Anterior cingulate cortex (tissue), 58 donors: ENCODE results near the gene ODC1.

Source experiments
- DNase-seq, 58 donors: peaks; one replicate each; lab custom pipeline; 2025; lab: John Stamatoyannopoulos, UW

Gene ODC1

DNA sequence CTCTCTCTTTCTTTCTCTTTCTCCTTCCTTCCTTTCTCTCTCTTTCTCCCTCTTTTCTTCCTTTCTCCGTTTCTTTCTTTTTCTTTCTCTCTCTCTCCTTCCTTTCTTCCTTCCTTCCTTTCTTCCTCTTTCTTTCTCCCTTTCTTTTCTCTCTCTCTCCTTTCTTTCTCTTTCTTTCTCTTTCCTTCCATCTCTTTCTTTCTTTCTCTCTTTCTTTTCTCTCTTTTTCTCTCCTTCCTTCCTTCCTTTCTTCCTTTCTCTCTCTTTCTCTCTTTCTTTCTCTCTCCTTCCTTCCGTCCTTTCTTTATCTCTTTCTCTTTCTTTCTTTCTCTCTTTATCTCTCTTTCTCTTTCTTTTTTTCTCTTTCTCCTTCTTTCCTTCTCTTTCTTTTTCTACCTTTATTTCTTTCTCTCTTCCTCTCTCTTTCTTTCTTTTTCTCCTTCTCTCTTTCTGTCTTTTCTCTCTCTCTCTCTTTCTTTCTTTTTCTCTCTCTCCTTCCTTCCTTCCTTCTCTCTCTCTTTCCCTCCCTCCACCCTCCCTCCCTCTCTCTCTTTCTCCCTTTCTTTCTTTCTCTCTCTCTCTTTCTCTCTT lies 32.3 kb upstream of the ODC1 start:
- DNase-seq: no peak

DNA sequence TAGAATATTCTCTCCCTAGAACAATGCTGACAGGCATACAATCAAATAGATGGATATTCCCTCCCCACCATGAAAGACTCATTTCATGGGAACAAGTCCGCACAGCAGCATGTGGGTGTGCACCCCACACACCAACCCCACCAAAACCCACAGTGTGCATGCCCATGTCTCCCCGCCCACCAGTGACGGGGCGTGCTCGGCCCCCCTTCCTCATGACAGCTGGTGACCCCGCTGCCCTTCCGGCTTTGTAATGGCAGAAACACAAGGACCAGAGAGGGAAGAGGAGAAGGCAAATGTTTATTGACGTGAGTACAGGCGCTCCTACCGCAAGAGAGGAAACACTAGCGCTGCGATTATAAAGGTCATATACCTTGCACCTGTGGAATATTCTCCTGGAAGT lies 30.8 kb upstream of the ODC1 start:
- no peak for DNase-seq

DNA sequence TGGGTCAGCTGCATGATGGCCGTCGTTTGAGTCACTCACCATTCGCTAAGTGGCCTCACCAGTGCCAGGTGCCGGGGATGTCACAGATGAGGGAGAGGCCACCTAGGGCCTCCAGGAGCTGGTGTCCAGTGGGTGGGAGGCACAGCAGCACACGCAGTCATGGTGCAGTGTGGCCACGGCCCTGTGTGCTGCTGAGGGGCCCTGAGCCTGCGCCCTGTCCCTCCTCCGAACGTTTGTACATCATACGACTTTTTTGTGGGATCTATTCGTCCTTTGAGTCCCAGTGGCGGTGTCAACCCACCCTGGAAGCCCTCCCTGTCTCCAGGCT lies 30.1 kb upstream of the ODC1 start:
- no peak for DNase-seq

DNA sequence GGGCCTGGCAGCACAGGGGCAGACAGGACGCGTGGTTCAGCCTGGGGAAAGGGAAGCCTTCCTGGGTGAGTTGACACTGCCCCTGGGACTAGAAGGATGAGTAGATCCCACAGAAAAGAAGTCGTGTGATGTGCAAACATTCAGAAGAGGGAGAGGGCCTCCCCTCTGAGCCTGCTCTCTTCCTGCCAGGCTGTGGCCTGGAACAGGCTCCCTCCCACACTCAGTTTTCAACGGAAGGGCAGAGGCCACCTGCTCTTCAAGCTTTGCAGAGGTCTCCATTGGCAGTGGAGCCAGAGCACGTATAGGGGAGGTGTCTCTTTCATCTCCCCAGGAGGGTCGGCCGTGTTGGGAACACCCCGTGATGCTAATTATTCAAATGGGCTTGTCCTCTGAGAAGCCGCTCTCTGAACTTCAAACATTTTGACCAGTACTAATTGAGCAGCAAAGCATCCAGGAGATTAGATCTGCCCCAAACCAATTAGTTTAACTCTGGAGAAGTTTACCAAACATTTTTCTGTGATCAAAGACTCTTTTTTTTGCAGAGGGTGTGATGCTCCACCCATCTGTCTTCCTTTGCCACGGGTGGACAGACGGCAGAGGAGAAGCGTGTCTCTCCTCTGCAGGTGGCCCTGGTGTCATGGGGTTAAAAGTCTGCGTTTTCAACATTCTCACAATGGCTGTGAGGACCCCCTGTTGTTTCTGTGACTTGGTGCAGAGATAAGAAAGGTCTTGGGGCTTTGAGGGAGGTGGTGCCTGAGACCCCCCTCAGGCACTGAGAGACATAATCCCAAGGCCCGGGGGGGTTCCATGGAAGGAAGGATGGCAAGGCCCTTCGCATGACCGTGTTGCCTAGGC lies 29.5 kb upstream of the ODC1 start:
- no peak for DNase-seq

DNA sequence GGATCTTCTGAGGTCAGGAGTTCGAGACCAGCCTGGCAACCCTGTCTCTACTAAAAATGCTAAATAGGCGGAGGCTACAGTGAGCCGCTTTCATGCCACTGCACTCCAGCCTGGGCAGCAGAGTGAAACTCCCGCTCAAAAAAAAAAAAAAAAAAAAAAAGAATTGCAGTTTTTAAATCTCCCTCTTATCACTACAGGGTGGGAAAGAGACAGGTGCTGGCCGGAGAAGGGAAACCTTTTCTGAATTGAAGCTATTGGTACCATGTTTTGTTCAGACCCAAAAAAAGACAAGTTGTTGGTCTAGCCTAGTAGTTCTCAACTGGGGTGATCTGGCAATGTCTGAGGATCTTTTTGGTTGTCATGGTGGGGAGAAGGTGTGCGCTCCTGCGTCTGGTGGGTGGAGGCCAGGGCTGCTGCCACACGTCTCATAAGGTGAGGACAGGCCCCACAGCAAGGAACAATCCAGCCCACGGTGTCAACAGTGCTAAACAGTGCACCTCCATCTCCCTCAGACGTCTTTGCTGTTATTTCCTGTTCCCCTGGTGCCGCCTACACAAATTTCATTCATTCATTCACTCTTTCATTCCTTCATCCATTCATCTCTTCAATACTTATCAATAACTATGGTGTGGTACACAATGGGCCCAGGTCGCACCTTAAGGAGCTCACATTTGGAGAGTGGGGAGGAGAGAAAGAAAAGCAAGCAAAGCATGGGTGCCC lies 28.8 kb upstream of the ODC1 start:
- DNase-seq: no peak

DNA sequence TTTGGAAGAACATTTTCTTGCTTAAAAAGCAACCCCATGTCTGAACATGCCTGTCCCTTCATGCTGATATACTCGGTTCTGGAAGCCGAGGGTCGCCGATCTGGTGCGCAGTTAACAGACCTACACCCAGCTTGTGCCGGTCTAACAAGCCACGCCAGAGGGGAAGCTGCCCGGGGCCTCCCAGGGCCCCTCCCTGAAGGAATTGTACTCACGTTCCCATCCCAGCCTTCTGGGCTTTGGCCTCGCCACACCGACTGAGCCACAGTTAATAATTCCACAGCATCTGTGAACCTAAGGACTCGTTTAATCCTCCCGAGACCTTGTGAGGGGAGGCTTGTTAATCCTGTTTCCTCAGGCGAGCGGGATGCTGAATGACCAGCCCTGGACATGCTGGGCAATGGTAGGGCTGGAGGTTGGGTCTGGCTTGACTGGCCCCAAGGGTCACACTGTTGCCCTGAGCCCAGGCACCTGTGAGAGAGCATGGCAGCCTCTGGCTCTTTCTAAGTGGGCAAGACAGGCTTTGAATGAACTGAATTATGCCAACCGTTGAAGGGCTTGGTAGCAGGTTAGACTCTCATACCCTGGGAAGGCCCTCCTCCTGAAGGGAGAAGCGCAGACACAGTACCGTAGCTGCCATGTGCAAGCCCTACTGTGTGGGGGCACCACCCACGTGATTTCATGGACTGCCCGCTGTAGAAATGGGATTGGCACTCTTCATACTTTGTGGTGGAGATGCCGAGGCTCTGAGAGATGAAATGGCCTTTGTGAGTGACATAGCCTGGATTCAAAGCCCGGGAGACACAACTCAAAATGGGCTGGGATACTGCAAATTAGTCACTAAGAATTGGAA lies 27.9 kb upstream of the ODC1 start:
- DNase-seq: no peak

DNA sequence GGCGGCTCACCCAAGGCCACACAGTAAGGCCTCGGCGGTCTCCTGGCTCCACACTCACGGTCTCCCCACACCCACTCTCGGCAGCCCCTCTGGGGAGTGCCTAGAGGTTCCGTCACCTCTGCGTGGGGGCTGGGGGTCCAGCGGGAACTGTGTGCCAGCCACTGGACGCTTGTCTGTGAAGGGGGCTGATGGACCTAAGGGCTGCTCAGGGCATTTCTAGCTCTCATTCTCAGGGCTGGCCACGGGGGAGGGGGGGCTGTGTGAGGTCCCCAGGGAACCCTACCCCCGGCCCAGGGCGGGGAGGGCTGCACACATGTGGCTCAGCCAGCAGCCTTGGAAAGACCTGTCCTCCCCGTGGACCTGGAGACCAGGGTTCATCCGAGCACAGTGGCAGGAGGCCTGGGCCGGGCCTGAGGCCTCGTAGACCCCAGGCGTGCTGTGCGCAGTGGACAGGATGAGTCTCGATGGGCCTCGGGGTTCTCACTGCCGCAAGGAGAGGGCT lies 27.1 kb upstream of the ODC1 start:
- no peak for DNase-seq

DNA sequence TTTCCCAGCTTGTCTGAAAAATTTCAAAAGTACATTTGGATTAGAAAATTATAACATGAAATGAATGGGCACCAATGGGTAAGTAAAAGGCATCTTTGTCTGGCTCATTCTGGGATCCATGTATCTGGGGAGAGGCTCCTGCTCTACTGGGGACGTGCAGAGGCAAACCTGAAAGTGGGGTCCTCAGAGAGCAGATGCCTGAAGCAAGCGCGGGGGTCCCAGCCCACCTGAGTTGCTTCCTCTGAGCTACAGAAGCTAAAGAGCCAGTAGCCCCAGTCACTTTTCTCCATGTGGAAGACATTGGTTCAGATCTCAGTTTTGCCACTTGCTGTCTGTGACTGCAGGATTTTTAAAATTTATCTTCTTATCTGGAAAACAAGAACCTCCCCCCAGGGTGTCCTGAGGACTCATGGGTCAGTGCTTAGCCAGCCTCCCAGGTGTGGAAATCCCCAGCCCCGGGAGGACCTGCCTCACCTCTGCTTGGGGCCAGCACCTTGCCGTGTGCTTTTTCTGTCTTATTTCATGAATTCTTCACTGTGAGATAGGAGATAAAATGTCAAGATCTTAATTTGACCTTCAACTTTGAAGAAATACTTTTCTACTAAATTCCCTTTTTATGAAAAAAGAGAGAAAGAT lies 25.1 kb upstream of the ODC1 start:
- no peak for DNase-seq

DNA sequence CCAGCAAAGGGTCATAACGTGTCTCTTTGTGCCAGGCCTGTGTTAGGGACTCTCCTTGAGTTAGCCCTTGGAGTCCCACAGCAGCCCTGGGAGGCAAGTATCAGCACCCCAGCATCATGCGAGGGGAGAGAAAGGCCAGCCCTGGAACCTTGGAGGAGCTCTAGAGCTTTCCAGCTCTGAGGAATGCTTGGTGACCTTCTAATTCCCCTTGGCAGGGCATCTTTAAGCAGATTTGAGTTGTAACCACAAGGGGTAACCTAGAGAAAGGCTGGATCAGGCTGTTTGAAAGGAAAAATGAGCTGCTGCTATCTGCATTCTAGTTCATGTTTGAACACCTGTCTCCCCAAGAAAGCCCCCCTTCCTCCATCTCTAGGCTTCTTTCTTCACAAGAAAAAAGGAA lies 23.8 kb upstream of the ODC1 start:
- no peak for DNase-seq

DNA sequence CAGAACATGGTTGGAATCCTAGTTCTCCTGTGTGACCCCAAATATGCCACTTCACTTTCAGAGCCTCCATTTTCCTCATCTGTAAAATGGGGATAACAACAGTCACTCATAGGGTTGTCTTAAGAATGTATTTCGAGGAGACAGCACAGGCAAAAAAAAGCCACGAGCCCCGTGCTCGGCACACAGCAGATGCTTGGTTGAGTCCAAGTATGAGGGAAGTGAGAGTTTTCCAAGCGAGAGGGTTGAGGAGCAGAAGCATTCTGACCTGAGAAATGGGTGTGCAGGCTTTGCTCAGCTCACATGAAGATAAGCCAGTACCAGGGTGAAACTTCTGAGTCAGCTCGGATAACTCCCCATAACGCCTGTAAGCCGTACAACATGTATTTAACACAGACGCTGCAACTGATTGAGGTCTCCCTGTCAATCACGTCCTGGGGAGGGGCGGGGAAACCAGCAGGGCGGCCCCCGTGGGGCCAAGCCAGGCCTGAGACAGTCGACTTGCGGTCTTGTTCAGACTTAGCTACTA lies 23.0 kb upstream of the ODC1 start:
- no peak for DNase-seq

DNA sequence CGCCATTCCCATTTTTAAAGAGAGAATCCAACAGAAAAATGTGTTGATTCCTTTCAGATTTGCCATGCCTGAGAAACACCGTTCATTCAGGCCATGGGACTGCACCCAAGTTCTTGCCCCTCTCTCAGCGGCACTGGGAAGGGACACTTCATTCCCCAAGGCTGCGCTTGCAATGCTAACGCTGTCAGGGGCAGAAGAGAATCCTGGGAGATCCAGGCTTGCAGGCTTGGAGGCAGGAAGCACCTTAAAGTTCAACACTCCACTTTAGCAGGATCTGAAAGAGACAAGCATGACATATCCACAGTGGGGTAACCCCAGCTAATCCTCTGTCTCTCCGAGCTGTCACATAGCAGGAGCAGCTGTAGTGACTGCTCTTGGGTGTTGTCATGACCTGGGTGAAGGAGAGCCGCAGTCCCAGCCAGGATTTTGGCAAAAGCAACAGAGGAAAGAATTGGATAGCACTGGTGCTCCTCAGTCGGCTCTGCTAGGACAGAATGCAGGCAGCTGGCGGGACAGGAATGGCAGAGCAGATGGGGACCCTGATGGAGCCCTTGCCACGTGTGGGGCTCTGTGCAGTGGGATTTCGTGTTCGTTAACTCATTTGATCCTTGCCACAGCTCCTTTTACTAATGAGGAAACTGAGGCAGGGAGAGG lies 22.0 kb upstream of the ODC1 start:
- no peak for DNase-seq

DNA sequence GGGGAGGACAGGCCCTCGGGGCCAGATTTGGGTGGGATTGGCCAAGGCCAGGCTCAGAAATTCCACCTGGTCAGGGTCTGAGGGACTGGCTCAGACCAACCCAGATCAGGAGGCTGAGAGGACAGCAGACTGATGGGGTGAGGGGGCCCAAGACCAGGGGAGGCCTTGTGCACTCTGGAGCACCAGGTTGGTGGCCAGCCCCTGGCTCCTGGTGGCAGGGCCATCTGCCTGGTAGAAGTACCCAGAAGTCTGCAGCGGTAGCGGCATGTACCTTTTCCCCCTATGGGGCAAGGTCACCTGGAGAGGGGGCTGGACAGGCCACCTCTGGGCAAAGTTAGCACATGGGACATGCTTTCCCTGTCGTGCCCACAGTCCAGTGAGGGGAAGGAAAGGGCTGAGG lies 21.2 kb upstream of the ODC1 start:
- DNase-seq: no peak

DNA sequence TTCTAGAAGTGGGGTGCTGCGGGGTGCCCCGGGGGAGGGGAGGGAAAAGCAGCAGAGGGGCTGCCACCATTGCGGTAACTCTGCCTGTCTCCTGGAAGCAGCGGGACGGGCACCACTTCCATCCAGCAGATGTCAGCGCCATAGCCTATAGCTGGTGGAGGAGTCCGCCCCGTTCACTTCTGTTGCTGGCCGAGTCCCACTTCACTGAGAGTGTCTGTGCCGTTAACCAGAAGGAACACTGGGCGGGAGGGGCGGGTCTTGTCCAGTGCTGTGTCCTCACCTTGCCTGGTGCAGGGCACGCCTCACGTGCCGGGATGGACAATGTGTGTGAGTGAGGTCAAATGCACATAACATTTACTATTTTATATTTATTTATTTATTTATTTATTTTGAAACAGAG lies 19.3 kb upstream of the ODC1 start:
- no peak for DNase-seq

DNA sequence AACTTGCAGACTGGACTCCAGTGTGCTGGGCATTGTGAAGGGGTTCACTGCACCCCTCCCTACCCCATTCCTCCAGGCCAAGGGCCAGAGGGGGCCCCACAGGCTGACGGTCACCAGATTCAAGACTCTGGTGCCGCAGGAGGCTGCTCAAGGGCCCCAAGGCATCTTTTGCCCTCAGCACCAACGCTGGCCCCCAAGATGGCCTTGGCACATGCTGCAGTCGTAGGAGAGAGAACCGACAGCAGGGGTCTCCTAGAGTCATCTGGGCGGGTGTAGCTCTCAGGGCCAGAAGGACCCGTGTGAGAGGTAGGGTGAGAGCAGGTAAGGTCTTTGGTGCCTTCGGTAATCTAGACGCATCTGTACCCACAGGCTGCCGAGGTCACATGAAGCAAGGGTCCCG lies 18.7 kb upstream of the ODC1 start:
- no peak for DNase-seq

DNA sequence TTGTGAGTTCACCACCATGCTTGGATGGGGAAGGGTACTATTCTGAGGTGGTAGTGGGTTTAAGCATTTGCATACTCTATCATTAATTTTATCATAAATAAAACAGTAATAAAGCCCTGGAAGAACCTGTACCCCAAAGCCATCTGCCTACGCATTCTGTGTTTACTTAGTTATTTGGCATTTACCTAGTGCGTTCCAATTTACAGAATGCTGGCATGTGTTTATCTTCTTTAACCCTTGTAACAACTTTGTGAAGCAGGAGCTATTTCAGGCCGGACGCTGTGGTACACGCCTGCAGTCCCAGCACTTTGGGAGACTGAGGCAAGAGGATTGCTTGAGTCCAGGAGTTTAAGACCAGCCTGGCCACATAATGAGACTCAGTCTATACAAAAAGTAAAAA lies 17.8 kb upstream of the ODC1 start:
- DNase-seq: no peak

DNA sequence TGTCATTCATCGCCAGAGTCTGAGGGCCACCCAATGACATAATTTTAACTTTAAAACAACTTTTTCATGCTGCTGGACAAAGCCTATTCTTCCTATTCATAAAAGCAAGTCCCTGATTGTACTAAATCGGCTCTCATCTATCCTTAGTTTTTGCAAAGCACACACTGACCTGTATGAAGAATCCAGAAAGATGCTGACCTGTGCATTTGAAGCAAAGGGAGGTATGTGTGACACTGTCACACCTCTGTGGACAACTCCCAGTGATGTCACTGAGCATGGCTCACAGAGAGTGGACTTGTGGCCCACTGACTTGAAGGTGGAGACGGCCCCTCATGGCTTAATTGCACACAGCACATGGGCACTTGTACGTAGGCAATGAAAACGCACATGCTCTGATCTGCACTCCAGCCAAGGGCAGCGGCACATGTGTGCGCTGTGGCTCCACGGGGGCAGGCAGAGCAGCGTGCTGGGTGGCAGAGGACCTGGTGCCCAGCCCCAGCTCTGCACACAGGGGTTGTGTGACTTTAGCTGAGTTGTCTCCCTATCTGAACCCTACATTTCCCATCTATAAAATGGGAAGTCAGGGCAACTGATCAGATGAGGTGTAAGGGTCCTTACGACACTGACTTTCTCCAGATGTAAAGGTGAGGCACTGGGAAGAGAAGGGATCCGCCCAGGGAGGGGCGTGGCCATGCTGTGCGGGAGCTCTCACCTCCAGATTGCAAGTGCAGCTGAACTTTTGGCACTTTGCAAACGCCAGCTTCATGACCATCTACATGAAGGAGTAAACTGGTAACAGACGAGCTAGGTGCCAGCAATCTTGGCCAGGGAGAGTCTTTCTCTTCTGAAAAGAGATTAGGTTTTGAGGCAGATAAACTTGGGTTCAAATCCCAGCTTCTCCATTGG lies 14.3 kb upstream of the ODC1 start:
- no peak for DNase-seq

DNA sequence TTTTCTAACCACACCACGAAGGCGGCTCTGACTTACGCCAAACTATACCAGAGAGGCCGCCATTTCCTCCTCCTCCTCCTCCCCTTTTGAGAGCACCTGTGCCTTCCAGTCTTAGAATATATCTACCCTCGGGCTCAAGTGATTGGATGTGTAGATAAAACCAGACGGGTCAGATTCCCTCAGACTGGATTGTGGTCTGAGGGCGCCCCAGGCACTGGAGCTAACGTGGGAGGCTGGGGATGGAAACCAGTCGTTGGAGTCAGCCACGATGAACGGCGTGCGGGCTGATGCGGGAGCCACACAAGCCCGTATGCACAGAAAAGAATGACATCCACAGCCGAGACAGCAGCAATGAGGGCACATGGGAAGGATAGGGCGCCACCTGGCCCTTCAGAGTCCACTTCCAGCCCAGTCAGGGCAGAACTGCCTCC lies 12.3 kb upstream of the ODC1 start:
- no peak for DNase-seq

DNA sequence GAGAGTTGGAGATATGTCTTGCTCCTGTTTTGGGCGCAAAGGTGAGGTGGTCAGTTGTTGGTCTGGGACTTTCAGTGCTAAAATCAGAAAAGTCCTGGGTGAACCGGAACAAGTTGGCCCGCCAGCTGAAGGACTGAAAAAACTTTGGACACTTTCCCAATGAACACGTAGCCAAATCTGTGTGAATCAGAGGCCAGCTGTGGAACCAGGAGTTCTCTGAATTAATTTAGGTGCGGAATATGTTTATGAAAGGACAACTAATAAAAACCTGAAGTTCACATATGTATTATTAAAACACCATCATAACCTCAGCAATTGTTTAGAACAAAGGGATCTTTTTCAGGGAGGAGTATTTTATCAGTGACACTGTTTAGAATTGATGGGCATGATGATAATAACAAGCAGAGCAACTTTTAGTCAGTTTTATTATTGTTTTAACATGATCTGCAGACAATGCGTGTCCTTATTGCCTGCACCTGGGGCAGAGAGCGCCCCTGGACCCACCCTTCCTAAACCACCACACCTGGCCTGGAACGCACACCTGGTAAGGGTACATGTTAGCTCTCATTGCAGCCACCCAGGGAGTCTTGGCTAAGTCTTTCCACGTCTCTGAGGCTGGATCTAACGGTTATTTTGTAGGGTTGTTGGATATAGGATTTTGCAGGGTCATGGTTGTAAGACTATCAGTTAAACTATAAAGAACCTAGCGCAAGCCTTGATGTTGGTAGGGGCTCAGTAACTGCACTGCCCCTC lies 9.9 kb upstream of the ODC1 start:
- no peak for DNase-seq
